HG03378 (cell line): ENCODE data around the gene KAT6B.
"Not testable (repeated sequence)": the region's sequence is repeated elsewhere in the genome, so short reads cannot be mapped to it uniquely, and the experiment has no call there.

Source experiments
- ATAC-seq: cut with Tn5 transposase; IDR thresholded peaks from one replicate; pipeline ENCODE4 v1.9.1; 2021; ENCODE audit warnings: mild to moderate bottlenecking, moderate library complexity; ENCODE audit not compliant: unreplicated experiment

The KAT6B gene

GRCh38 chr10:74916283-74916682 is 89.9 kb downstream of the KAT6B start:
- no peak for ATAC-seq

GRCh38 chr10:74917481-74918077 is 91.2 kb downstream of the KAT6B start:
- no peak for ATAC-seq

GRCh38 chr10:74919671-74920070 is 93.3 kb downstream of the KAT6B start:
- ATAC-seq: no peak

DNA sequence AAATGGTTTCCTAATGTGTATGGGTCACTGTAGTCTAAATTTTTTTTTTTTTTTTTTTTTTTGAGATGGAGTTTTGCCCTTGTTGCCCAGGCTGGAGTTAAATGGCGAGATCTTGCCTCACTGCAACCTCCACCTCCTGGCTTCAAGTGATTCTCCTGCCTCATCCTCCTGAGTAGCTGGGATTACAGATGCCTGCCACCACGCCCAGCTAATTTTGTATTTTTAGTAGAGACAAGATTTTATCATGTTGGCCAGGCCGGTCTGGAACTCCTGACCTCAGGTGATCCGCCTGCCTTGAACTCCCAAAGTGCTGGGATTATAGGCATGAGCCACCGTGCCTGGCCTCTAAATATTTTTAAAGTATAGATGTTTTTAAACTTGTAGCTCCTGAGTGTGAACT is 94.7 kb downstream of the KAT6B start:
- ATAC-seq: not testable (repeated sequence)

- ATAC-seq: no peak
Measured at GRCh38 chr10:74921744-74922143, 95.3 kb downstream of the KAT6B start.

DNA sequence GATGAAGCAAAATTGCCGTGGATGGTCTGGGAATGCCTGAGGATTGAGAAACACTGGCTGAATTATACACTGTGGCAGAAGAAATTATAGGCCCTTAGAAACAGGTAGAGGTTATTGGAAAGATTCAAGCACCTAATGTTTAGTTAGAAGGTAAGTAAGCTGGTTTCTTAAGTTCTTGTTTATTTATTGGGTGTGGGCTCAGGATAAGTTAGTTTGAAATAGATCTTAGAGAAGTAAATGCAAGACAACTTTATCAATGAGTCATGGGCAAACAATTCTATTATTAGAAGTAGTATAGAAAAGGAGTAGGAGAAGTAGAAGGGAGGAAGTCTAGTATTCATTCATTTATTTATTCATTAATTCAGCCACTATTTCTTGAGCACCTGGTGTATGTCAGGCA is 96.5 kb downstream of the KAT6B start:
- no peak for ATAC-seq

DNA sequence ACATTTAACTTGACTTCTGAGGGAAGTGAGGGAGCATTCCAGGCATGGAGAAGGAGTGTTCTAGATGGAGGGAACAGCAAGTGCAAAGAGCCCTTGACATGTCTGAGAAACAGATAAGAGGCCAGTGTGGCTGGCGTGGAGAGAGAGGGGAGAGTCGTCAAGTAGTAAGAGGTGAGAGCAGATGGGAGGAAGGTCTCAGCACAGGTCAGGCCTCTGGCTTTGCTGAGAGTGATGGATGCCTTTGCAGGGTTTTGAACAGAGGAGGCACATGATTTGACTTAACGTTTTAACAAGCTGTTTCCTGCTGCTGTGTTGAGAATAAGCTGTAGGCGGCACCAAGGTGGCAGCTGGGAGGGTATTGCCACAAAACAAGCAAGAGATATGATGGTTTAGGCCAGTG is 97.2 kb downstream of the KAT6B start:
- ATAC-seq: no peak

GRCh38 chr10:74924251-74924963 is 98.0 kb downstream of the KAT6B start:
- ATAC-seq: no peak

- ATAC-seq: no peak
Measured at GRCh38 chr10:74925291-74925690, 98.9 kb downstream of the KAT6B start.

DNA sequence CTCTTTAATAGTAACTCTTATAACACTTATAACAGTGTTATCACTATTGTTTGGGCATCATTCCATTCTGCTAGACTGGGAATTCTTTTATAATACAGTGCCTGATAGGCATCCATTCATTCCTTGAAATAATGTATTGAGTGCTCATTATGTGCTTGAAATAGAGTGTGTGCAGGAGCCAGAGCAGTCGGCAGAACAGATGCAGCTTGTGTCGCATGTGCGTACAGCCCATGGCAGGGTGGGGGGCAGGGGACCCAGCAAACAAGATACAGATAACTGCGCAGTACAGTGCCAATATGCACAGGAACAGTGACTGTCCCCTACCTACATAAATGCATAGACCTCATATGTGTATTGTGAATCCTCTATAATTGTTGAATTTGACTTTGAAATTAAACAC is 99.3 kb downstream of the KAT6B start:
- ATAC-seq: no peak

DNA sequence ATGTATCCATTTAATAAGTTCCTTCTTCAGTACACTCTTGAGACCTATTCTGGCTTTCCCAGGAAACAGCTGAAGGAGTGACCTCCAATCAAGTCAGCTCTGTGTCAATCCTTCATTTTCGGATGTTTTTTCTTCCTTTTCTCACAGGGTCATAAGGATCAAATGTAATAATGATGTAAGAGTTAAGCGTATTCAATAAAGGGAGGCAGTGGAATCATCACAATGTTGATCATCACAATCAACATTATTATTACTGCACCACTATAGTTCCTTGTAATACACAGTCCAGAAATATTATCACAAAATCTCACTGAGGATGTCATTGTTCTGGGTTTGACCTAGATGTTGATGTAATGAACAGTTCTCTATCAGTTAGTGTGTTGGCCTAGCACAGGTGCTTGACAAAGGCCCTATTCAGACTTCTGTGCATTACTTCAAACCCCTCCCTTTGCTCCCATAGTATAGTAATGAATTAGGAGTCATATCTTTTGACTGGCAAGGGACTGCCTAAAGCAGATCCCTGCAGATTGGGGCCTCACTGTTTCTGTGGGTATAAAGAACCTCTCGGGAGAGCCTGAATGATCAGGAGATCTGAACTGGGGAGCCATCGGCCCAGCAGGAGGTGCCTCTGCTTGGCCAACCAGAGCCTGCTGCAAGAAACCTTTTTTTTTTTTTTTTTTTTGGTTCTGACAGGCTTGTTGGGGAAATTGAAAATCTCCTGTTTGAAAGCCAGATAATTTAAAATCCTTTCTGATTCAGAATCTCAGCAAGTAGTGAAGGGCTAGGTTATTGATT is 100.6 kb downstream of the KAT6B start:
- ATAC-seq: no peak

DNA sequence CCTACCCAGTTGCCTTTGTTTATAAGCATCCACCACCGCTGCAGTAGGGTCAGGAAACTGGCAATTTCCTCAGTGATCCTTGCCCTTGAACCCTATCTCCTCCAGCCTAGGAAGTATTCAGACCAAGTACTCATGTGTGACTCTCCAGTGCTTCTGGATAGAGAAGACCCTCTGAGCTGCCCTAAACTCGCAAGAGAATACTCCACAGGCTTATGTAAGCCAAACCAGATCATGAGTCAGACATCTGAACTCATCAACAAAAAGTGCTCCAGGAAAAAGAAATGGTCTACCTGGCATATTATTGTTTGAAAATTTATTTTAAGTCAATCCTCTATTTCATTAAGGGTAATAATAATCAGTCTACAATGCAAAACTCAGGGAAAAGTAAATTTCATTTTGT is 101.3 kb downstream of the KAT6B start:
- ATAC-seq: no peak

DNA sequence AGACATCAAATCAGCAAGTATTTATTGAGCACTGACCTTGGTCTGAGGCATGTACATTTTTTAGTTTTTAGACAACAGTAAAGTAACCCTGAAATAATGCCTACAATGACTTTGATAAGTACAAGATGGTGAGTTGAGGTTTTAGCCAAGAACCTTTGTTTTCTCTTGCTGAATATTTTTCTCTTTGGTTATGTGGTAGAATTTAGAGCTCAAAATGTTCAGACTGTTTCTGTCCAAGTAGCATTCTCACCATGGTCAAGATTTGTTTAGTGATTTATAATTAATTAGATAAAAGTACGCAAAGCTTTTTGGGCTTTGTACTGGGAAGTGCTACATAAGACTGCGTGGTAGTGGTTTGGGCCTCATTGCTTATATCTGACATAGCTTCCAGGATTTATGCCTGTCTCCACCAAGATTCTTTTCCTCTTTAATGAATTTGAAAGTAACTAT is 102.4 kb downstream of the KAT6B start:
- no peak for ATAC-seq

GRCh38 chr10:74929197-74929596 is 102.8 kb downstream of the KAT6B start:
- no peak for ATAC-seq

GRCh38 chr10:74930965-74931364 is 104.6 kb downstream of the KAT6B start:
- no peak for ATAC-seq

DNA sequence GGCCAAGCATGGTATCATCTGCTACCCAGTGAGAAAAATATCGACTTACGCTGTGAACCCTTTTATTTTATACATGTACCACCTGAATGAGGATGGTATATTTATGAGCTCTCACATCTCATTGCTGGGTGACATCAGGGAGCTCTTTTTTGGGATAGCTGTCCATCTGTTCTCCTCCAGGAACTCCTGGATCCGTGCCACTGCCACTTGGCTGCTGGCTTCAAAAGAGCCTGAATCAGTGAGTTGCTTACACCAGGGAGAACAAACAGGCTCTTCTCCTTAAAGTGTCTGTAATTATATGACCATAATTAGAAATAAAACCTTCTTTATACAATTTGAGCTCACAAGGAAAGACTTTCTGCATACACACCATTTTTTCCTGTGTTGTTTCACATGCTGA is 106.2 kb downstream of the KAT6B start:
- ATAC-seq: no peak

- ATAC-seq: no peak
Measured at GRCh38 chr10:74934100-74934812, 107.9 kb downstream of the KAT6B start.

DNA sequence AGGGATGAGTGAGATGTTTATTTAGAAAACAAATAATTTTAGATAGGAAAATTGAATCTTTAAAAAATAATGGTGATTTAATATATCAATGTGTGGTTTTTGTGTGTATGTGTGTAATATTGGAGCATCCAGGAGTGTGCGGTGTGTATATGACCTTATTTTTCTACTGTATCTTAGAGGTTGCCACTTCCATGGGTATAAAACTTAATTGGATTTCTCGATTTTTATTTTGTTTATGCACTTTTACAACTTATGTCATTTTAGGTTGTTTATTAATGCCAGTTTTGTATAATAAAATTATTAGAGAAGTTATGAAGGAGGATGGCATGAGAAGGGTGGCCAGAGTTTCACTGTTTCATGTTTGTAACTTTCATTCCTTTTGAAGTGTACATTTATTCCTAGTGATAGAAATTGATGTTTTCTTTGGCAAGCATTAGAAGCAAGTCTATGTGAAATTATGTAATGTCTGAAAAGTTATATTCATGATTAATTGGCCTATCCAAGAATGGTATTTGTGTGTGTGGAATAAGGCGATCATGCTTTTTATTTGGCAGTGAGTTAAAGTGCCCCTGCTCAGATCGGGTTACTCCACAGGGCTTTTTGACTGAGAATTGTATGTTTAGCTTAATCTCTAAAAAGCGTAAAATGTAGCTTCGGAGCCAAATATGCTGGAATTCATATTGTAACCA is 110.3 kb downstream of the KAT6B start:
- no peak for ATAC-seq

GRCh38 chr10:74937266-74937856 is 111.0 kb downstream of the KAT6B start:
- ATAC-seq: no peak

- no peak for ATAC-seq
Measured at GRCh38 chr10:74944205-74944604, 117.8 kb downstream of the KAT6B start.
